HepG2 (cell line): ENCODE results near the gene GCN1. TPM values are rescaled to one million over a fixed set of nuclear protein-coding genes. Genes with fewer than 3 reads are reported as not detected.

Source experiments
- ARNT ChIP-seq: fragments of 450-650 bp; IDR thresholded peaks from 2 replicates; pipeline ENCODE4 v1.6.1; 2017
- BHLHE40 ChIP-seq: IDR thresholded peaks from 2 replicates; pipeline ENCODE4 v1.6.1; 2011; ENCODE audit warnings: low read length, improper control_type of control experiment
- BRD4 ChIP-seq: sonication (generic); formaldehyde crosslinking; IDR thresholded peaks from 2 replicates; pipeline ENCODE4 v1.4.0; 2020; ENCODE audit warnings: missing genetic modification reagents
- ETV6 ChIP-seq: sonication (generic); formaldehyde crosslinking; conservative IDR thresholded peaks from 2 replicates; pipeline ENCODE4 v1.4.0; 2020; ENCODE audit warnings: missing genetic modification reagents
- GMEB1 ChIP-seq: sonication (generic); formaldehyde crosslinking; IDR thresholded peaks from 2 replicates; pipeline ENCODE4 v1.5.1; 2020; ENCODE audit warnings: missing genetic modification reagents, mild to moderate bottlenecking, borderline replicate concordance
- HMG20A ChIP-seq: IDR thresholded peaks from 2 replicates; pipeline ENCODE4 v1.6.1; 2016; ENCODE audit warnings: borderline replicate concordance
- IRF2 ChIP-seq: IDR thresholded peaks from 2 replicates; pipeline ENCODE4 v1.6.1; 2018; ENCODE audit warnings: missing genetic modification reagents, missing compliant biosample characterization
- IRX3 ChIP-seq: sonication (generic); formaldehyde crosslinking; IDR thresholded peaks from 2 replicates; pipeline ENCODE4 v1.8.1; 2023; ENCODE audit warnings: mild to moderate bottlenecking, low read depth, missing genetic modification reagents, borderline replicate concordance
- JUNB ChIP-seq: sonication (generic); formaldehyde crosslinking; IDR thresholded peaks from 2 replicates; pipeline ENCODE4 v1.8.0; 2022; ENCODE audit warnings: missing genetic modification reagents, mild to moderate bottlenecking, borderline replicate concordance
- MEIS1 ChIP-seq: sonication (generic); formaldehyde crosslinking; IDR thresholded peaks from 2 replicates; pipeline ENCODE4 v1.9.0; 2021; ENCODE audit warnings: mild to moderate bottlenecking, missing genetic modification reagents, moderate library complexity, borderline replicate concordance
- NCOR1 ChIP-seq: fragments of 200-600 bp; sonication (generic); IDR thresholded peaks from 2 replicates; pipeline ENCODE4 v1.7.0; 2017; ENCODE audit warnings: antibody characterized with exemption, low read length, borderline replicate concordance
- NR2F6 ChIP-seq, 2 experiments: IDR thresholded peaks; 2 replicates each; pipeline ENCODE4 v1.6.1; 2016; ENCODE audit warnings: antibody characterized with exemption in 1 of 2, mild to moderate bottlenecking in 1 of 2
- ZBTB14 ChIP-seq: sonication (generic); formaldehyde crosslinking; IDR thresholded peaks from 2 replicates; pipeline ENCODE4 v1.4.0; 2020; ENCODE audit warnings: missing genetic modification reagents
- ZFP41 ChIP-seq: sonication (generic); formaldehyde crosslinking; IDR thresholded peaks from 2 replicates; pipeline ENCODE4 v1.4.0; 2020; ENCODE audit warnings: mild to moderate bottlenecking, missing genetic modification reagents, borderline replicate concordance
- ZNF138 ChIP-seq: sonication (generic); formaldehyde crosslinking; IDR thresholded peaks from 2 replicates; pipeline ENCODE4 v1.5.0; 2020; ENCODE audit warnings: mild to moderate bottlenecking, low read depth, missing genetic modification reagents
- ZNF24 ChIP-seq: fragments of 450-650 bp; IDR thresholded peaks from 2 replicates; pipeline ENCODE4 v1.6.1; 2017; ENCODE audit warnings: antibody characterized with exemption, mild to moderate bottlenecking
- ZNF772 ChIP-seq: sonication (generic); formaldehyde crosslinking; IDR thresholded peaks from 2 replicates; pipeline ENCODE4 v1.5.0; 2020; ENCODE audit warnings: mild to moderate bottlenecking, missing genetic modification reagents
- ZNF841 ChIP-seq: sonication (generic); formaldehyde crosslinking; IDR thresholded peaks from 2 replicates; pipeline ENCODE4 v1.8.1; 2023; ENCODE audit warnings: missing genetic modification reagents, borderline replicate concordance
- polyA plus RNA-seq, 8 experiments: library from polyadenylated mRNA; depleted of rRNA in 3 of 8; stranded (reverse) in 7 of 8; unstranded in 1 of 8; fragments of >200 nt; fragmentation: Illumina TruSeq in 4 of 8; extraction: Trizol in 4 of 8; gene quantifications; 2 replicates each; pipeline versions ENCODE4 v1.2.1 to v1.2.3, GENCODE V29; 2011 to 2016; ENCODE audit warnings: low read depth in 4 of 8, missing spikeins in 1 of 8, mixed read lengths in 1 of 8; ENCODE audit not compliant: insufficient read depth in 1 of 8
- total RNA-seq, 5 experiments: library from RNA; depleted of rRNA; stranded (reverse); fragments of >200 nt; fragmentation: Illumina TruSeq; extraction: Trizol; gene quantifications; 2 replicates each; pipeline ENCODE4 v1.2.3, GENCODE V29; 2016; ENCODE audit warnings: low read depth in 1 of 5
- TF ChIP-seq, protein P1 (sequence below): sonication (generic); formaldehyde crosslinking; IDR thresholded peaks from 2 replicates; pipeline ENCODE4 v1.4.0; 2020; ENCODE audit warnings: missing genetic modification reagents, mild to moderate bottlenecking, borderline replicate concordance
- TF ChIP-seq, protein P2 (sequence below): sonication (generic); formaldehyde crosslinking; IDR thresholded peaks from 2 replicates; pipeline ENCODE4 v1.4.0; 2020; ENCODE audit warnings: missing genetic modification reagents, mild to moderate bottlenecking, borderline replicate concordance
- TF ChIP-seq, protein P3 (sequence below): sonication (generic); formaldehyde crosslinking; IDR thresholded peaks from 2 replicates; pipeline ENCODE4 v1.5.0; 2020; ENCODE audit warnings: mild to moderate bottlenecking, low read depth, missing genetic modification reagents, borderline replicate concordance

The GCN1 gene
- total and polyA plus RNA-seq, 2 of the 13 experiments (the other 11 are each of a cell fraction or from before 2014, with no cell fraction given): 58.2 to 83.0 TPM

- TF ChIP-seq GMEB1 (peak; percentile 82), ZNF772 (peak; percentile 88; the same call in 1 of the 2 replicates), IRF2 (CRISPR knock-in tag) (peak; percentile 87), JUNB (no peak), BRD4 (CRISPR knock-in tag) (0 out of 2 replicates have a peak, but pooled peaks have one; percentile 37), ZNF841 (CRISPR knock-in tag) (no peak), ZFP41 (peak; percentile 80; the same call in 1 of the 2 replicates), MEIS1 (CRISPR knock-in tag) (peak; percentile 52; the same call in 1 of the 2 replicates), BHLHE40 (peak; percentile 24; the same call in 1 of the 2 replicates), NR2F6 (IDR thresholded peaks at IDR 0.05) (peak; percentile 32; the same call in 1 of the 2 replicates), NR2F6 (CRISPR knock-in tag; IDR thresholded peaks at IDR 0.05) (peak; percentile 50; the same call in 1 of the 2 replicates), ZNF24 (no peak), NCOR1 (no peak), ETV6 (CRISPR knock-in tag) (no peak), ZNF138 (CRISPR knock-in tag) (no peak), ARNT (no peak), ZBTB14 (CRISPR knock-in tag) (no peak), HMG20A (CRISPR knock-in tag) (peak; percentile 20; the same call in 1 of the 2 replicates), IRX3 (CRISPR knock-in tag) (no peak)
- TF ChIP-seq, protein P1, sequence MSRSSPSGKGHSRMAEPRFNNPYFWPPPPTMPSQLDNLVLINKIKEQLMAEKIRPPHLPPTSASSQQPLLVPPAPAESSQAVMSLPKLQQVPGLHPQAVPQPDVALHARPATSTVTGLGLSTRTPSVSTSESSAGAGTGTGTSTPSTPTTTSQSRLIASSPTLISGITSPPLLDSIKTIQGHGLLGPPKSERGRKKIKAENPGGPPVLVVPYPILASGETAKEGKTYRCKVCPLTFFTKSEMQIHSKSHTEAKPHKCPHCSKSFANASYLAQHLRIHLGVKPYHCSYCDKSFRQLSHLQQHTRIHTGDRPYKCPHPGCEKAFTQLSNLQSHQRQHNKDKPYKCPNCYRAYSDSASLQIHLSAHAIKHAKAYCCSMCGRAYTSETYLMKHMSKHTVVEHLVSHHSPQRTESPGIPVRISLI (CRISPR knock-in tag): peak; percentile 17; the same call in 1 of the 2 replicates
- TF ChIP-seq, protein P2, sequence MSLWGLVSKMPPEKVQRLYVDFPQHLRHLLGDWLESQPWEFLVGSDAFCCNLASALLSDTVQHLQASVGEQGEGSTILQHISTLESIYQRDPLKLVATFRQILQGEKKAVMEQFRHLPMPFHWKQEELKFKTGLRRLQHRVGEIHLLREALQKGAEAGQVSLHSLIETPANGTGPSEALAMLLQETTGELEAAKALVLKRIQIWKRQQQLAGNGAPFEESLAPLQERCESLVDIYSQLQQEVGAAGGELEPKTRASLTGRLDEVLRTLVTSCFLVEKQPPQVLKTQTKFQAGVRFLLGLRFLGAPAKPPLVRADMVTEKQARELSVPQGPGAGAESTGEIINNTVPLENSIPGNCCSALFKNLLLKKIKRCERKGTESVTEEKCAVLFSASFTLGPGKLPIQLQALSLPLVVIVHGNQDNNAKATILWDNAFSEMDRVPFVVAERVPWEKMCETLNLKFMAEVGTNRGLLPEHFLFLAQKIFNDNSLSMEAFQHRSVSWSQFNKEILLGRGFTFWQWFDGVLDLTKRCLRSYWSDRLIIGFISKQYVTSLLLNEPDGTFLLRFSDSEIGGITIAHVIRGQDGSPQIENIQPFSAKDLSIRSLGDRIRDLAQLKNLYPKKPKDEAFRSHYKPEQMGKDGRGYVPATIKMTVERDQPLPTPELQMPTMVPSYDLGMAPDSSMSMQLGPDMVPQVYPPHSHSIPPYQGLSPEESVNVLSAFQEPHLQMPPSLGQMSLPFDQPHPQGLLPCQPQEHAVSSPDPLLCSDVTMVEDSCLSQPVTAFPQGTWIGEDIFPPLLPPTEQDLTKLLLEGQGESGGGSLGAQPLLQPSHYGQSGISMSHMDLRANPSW (CRISPR knock-in tag): no peak
- TF ChIP-seq, protein P3, sequence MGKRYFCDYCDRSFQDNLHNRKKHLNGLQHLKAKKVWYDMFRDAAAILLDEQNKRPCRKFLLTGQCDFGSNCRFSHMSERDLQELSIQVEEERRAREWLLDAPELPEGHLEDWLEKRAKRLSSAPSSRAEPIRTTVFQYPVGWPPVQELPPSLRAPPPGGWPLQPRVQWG (CRISPR knock-in tag): no peak
Observed at GRCh38 chr12:120086801-120087621, 107.5 kb downstream of the GCN1 start (continued).
